Vagina (tissue), 2 donors: ENCODE results near the gene FRMD4A. TPM values are rescaled to one million over a fixed set of nuclear protein-coding genes. Genes with fewer than 3 reads are reported as not detected.

Experiments used
- DNase-seq, 2 donors: peaks; one replicate each; pipeline ENCODE4 v3.0.0-alpha.2; 2017; ENCODE audit errors: extremely low spot score in 2 of 2
- H3K27ac ChIP-seq: fragments of 200-600 bp; sonication (generic); one replicate; pipeline ENCODE4 v1.5.1; 2019
- H3K27me3 ChIP-seq: fragments of 200-600 bp; sonication (generic); one replicate; pipeline ENCODE4 v1.5.1; 2019
- H3K36me3 ChIP-seq, 2 donors: fragments of 200-600 bp; sonication (generic); one replicate each; pipeline ENCODE4 v1.5.1; 2017 to 2019
- H3K4me1 ChIP-seq: fragments of 200-600 bp; sonication (generic); one replicate; pipeline ENCODE4 v1.5.1; 2019
- H3K4me3 ChIP-seq, 2 donors: fragments of 200-600 bp; sonication (generic); 1 replicate in 1 of 2; 2 replicates in 1 of 2; pipeline ENCODE4 v1.5.1; 2016 to 2019
- H3K9me3 ChIP-seq: fragments of 200-600 bp; sonication (generic); one replicate; pipeline ENCODE4 v1.5.1; 2019
- POLR2A ChIP-seq, 2 donors: fragments of 450-650 bp; IDR thresholded peaks; one replicate each; pipeline ENCODE4 v1.6.1; 2017; ENCODE audit warnings: antibody characterized with exemption in 2 of 2, mild to moderate bottlenecking in 2 of 2, moderate library complexity in 2 of 2
- POLR2AphosphoS5 ChIP-seq, 2 donors: sonication (generic); formaldehyde crosslinking; IDR thresholded peaks; one replicate each; pipeline ENCODE4 v1.9.0; 2017; ENCODE audit warnings: antibody characterized with exemption in 2 of 2, mild to moderate bottlenecking in 2 of 2, low read depth in 1 of 2; ENCODE audit not compliant: insufficient read depth in 1 of 2
- intact Hi-C: fragments of 100-400 bp; cut with DNase I; formaldehyde crosslinking; loops from one replicate; pipeline ENCODE4 v1.15.1; 2023
- total RNA-seq: library from RNA; depleted of rRNA; stranded (reverse); fragments of >200 nt; gene quantifications from one replicate; pipeline ENCODE4 v1.2.3, GENCODE V29; 2016
- TF ChIP-seq, protein P1 (sequence below), 3 experiments: fragments of 450-650 bp in 2 of 3; fragments of 200-600 bp in 1 of 3; sonication (generic) in 1 of 3; IDR thresholded peaks; one replicate each; pipeline ENCODE4 v1.5.1; 2017 to 2019; ENCODE audit warnings: antibody characterized with exemption in 3 of 3, mild to moderate bottlenecking in 2 of 3, moderate library complexity in 2 of 3

The FRMD4A gene
- total RNA-seq, 1 donor from 2014 or later, result 24.8 TPM

DNA sequence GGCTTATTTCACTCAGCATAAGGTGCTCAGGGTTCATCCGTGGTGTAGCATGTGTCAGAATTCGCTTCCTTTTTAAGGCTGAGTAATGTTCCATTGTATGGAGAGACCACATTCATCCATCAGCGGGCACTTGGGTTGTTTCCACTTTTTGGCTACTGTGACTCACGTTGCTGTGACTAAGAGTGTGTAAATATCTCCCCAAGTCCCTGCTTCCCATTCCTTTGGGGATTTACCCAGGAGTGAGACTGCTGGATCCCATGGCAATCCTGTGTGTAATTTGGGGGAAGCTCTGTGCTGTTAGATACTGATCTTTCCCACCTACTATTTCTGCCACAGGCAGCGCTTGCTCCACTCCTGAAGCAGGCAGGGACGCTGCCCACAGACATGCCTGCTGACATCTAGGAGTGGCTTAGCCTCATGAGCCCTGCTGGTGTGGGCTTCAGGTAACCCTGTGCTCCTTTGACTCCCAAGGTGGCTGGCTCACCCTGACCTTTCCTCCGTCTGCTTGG, 346.0 kb downstream of the FRMD4A start:
- no peak overlapping the region for H3K27ac ChIP-seq
- TF ChIP-seq POLR2A (IDR thresholded peaks at IDR 0.05) (no peak), POLR2AphosphoS5 (IDR thresholded peaks at IDR 0.05; ENCODE audit: insufficient read depth in 1 of 2, low read depth in 1 of 2) (no peak)
- TF ChIP-seq, protein P1, sequence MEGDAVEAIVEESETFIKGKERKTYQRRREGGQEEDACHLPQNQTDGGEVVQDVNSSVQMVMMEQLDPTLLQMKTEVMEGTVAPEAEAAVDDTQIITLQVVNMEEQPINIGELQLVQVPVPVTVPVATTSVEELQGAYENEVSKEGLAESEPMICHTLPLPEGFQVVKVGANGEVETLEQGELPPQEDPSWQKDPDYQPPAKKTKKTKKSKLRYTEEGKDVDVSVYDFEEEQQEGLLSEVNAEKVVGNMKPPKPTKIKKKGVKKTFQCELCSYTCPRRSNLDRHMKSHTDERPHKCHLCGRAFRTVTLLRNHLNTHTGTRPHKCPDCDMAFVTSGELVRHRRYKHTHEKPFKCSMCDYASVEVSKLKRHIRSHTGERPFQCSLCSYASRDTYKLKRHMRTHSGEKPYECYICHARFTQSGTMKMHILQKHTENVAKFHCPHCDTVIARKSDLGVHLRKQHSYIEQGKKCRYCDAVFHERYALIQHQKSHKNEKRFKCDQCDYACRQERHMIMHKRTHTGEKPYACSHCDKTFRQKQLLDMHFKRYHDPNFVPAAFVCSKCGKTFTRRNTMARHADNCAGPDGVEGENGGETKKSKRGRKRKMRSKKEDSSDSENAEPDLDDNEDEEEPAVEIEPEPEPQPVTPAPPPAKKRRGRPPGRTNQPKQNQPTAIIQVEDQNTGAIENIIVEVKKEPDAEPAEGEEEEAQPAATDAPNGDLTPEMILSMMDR (IDR thresholded peaks at IDR 0.05), result no peak
- intact Hi-C loops, result no loop called here

GRCh38 chr10:13983035-13983434, 347.7 kb downstream of the FRMD4A start:
- no peaks in the 10 kb centered on the region for H3K9me3 ChIP-seq
- TF ChIP-seq POLR2A (IDR thresholded peaks at IDR 0.05), result no peak
- TF ChIP-seq, protein P1 (IDR thresholded peaks at IDR 0.05), result no peak
- no peak for TF ChIP-seq POLR2AphosphoS5 (IDR thresholded peaks at IDR 0.05; ENCODE audit: insufficient read depth in 1 of 2, low read depth in 1 of 2)
- intact Hi-C loops, result no loop called here
- no peak for DNase-seq
- no peak overlapping the region for H3K27ac ChIP-seq
- no peaks in the 10 kb centered on the region for H3K36me3 ChIP-seq
- no peak overlapping the region for H3K4me3 ChIP-seq
- peaks cover 10% of the 10 kb centered on the region for H3K4me1 ChIP-seq
- H3K27me3 ChIP-seq, result no peaks in the 10 kb centered on the region

More for the DNA sequence above, 346.0 kb downstream of the FRMD4A start:
- H3K4me1 ChIP-seq, result peaks cover 16% of the 10 kb centered on the region
- DNase-seq, result no peak
- no peaks in the 10 kb centered on the region for H3K9me3 ChIP-seq
- no peaks in the 10 kb centered on the region for H3K36me3 ChIP-seq
- no peaks in the 10 kb centered on the region for H3K27me3 ChIP-seq
- no peak overlapping the region for H3K4me3 ChIP-seq

DNA sequence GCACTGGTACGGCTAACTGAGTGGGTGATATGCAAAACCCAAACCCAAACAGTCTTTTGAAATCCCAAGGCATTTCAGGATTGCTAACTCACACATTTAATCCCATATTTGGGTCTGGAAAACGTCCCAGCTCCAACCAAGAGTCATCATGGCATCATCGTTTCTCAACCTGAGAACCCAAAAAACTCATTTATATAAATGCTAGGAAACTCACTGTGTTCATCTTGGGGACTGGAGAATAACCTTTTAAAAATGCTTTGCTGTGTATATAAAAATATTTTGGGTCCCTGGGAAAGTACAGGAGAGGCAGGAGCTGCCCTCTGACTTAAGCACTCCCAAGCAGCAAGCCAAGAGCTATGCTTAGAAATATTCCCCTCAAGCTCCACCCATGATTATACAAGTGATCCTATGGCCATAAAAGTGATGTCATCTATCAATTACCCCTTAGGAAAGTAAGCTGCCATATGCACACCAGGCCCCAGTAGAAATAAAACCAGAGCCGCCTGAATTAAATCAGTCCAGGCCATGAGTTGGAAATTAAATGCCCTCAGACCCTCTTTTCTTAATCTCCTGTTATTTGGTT, 352.1 kb downstream of the FRMD4A start:
- Histone ChIP-seq H3K27ac (no peak overlapping the region), H3K4me1 (no peaks in the 10 kb centered on the region), H3K9me3 (no peaks in the 10 kb centered on the region), H3K4me3 (no peak overlapping the region), H3K36me3 (no peaks in the 10 kb centered on the region), H3K27me3 (no peaks in the 10 kb centered on the region)
- intact Hi-C loops, result no loop called here
- no peak for DNase-seq
- TF ChIP-seq POLR2AphosphoS5 (IDR thresholded peaks at IDR 0.05; ENCODE audit: insufficient read depth in 1 of 2, low read depth in 1 of 2), result no peak
- TF ChIP-seq, protein P1 (IDR thresholded peaks at IDR 0.05), result no peak
- no peak for TF ChIP-seq POLR2A (IDR thresholded peaks at IDR 0.05)

DNA sequence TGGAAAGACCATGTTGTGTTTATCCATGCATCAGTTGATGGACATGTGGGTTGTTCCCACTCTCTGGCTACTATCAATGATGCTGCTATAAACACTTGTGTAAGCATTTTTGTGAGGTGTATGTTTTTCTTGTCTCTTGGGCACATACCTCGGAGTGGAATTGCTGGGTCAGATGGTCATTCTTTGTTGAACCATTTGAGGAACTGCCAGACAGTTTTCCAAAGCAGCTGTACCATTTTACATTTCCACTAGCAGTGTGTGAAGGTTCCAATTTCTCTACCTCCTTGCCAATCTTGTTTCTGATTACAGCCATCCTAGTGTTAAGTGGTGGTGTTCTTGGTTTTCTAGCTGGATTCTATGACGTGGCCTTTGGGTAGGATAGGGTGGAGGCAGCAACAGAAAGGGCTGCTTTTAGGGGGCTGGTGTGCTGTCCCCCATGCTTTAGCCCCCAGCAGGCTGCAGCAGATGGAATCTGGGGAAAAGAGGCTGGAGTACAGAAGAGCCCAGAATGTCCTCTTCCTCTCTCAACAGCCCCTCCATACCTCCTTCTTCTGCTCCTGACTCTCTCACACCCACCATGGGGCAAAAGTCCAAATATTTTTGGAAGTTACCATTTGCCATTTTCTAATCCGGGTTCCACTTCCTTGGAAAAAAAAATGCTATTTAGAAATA, 352.7 kb downstream of the FRMD4A start:
- Histone ChIP-seq H3K4me1 (no peaks in the 10 kb centered on the region), H3K36me3 (no peaks in the 10 kb centered on the region), H3K27ac (no peak overlapping the region), H3K9me3 (no peaks in the 10 kb centered on the region), H3K27me3 (no peaks in the 10 kb centered on the region), H3K4me3 (no peak overlapping the region)
- intact Hi-C loops, result no loop called here
- no peak for DNase-seq
- TF ChIP-seq, protein P1 (IDR thresholded peaks at IDR 0.05), result no peak
- TF ChIP-seq POLR2A (IDR thresholded peaks at IDR 0.05), result no peak
- TF ChIP-seq POLR2AphosphoS5 (IDR thresholded peaks at IDR 0.05; ENCODE audit: insufficient read depth in 1 of 2, low read depth in 1 of 2), result no peak

GRCh38 chr10:13973742-13974141, 357.0 kb downstream of the FRMD4A start:
- Histone ChIP-seq H3K4me3 (no peak overlapping the region), H3K27me3 (no peaks in the 10 kb centered on the region), H3K27ac (no peak overlapping the region), H3K36me3 (no peaks in the 10 kb centered on the region), H3K4me1 (no peaks in the 10 kb centered on the region), H3K9me3 (no peaks in the 10 kb centered on the region)
- intact Hi-C loops, result no loop called here
- DNase-seq, result no peak
- no peak for TF ChIP-seq POLR2AphosphoS5 (IDR thresholded peaks at IDR 0.05; ENCODE audit: insufficient read depth in 1 of 2, low read depth in 1 of 2)
- no peak for TF ChIP-seq POLR2A (IDR thresholded peaks at IDR 0.05)
- TF ChIP-seq, protein P1 (IDR thresholded peaks at IDR 0.05), result no peak
